ENCODE data around the gene NBDY. TPM values are rescaled to one million over a fixed set of nuclear protein-coding genes. Genes with fewer than 3 reads are reported as not detected.

The NBDY gene
- total and polyA plus RNA-seq, 4 donors = 0.84 to 10.4 (median 5.2) TPM

GRCh38 chrX:56746996-56747395 lies 18.0 kb downstream of the NBDY start:
- Histone ChIP-seq H3K27ac (ENCODE audit: low read depth in 1 of 2, low read length in 2 of 2) (no peak overlapping the region), H3K9ac (ENCODE audit: low read depth in 1 of 2, low read length in 2 of 2) (no peak overlapping the region), H3K27me3 (ENCODE audit: control insufficient read depth in 4 of 4, insufficient read depth in 4 of 4, low read length in 3 of 4) (no peaks in the 10 kb centered on the region), H3K4me3 (ENCODE audit: low read depth in 1 of 3, low read length in 3 of 3) (no peak overlapping the region), H3K4me1 (ENCODE audit: control insufficient read depth in 4 of 4, insufficient read depth in 4 of 4, low read length in 3 of 4) (no peaks in the 10 kb centered on the region), H3K9me3 (ENCODE audit: control insufficient read depth in 4 of 4, low read length in 3 of 4) (no peaks in the 10 kb centered on the region), H3K36me3 (ENCODE audit: control insufficient read depth in 4 of 4, insufficient read depth in 3 of 4, low read depth in 1 of 4, low read length in 3 of 4) (no peaks in the 10 kb centered on the region)
- no peak for TF ChIP-seq ATF3 (IDR thresholded peaks at IDR 0.05)
- no peak for TF ChIP-seq YY1 (IDR thresholded peaks at IDR 0.05)
- no peak for TF ChIP-seq TAF1 (conservative IDR thresholded peaks at IDR 0.05)
- TF ChIP-seq REST (IDR thresholded peaks at IDR 0.05) = no peak
- no peak for TF ChIP-seq SP1 (IDR thresholded peaks at IDR 0.05)
- no peak for TF ChIP-seq RXRA (IDR thresholded peaks at IDR 0.05)
- TF ChIP-seq NR2F2 (IDR thresholded peaks at IDR 0.05) = no peak
- no peak for TF ChIP-seq RAD21 (IDR thresholded peaks at IDR 0.05)
- WGBS = 97% methylated on average over 1 of the region's 1 CpG
- no peak for DNase-seq (ENCODE audit: low spot score)

GRCh38 chrX:56751071-56751470 lies 22.0 kb downstream of the NBDY start:
- no peak overlapping the region for H3K9ac ChIP-seq (ENCODE audit: low read depth in 1 of 2, low read length in 2 of 2)
- H3K27me3 ChIP-seq (ENCODE audit: control insufficient read depth in 4 of 4, insufficient read depth in 4 of 4, low read length in 3 of 4) = no peaks in the 10 kb centered on the region
- no peak for TF ChIP-seq RXRA (IDR thresholded peaks at IDR 0.05)
- TF ChIP-seq MAX (IDR thresholded peaks at IDR 0.05) = no peak
- TF ChIP-seq JUND (IDR thresholded peaks at IDR 0.05) = no peak
- no peak for TF ChIP-seq FOXA1 (IDR thresholded peaks at IDR 0.05)
- no peak for TF ChIP-seq YY1 (IDR thresholded peaks at IDR 0.05)
- TF ChIP-seq ZBTB33 (IDR thresholded peaks at IDR 0.05) = no peak
- TF ChIP-seq EGR1 (IDR thresholded peaks at IDR 0.05; ENCODE audit: low read depth in 2 of 2) = no peak
- TF ChIP-seq TAF1 (conservative IDR thresholded peaks at IDR 0.05) = no peak
- no peak for TF ChIP-seq HNF4A (conservative IDR thresholded peaks at IDR 0.05)
- TF ChIP-seq HNF4G (IDR thresholded peaks at IDR 0.05) = no peak
- TF ChIP-seq GABPA (IDR thresholded peaks at IDR 0.05 in 1 of 2, conservative IDR thresholded peaks at IDR 0.05 in 1 of 2) = no peak
- no peak for TF ChIP-seq CTCF (IDR thresholded peaks at IDR 0.05; ENCODE audit: low read depth, low read length, missing input control)
- TF ChIP-seq ATF3 (IDR thresholded peaks at IDR 0.05) = no peak
- no peak for TF ChIP-seq REST (IDR thresholded peaks at IDR 0.05)
- TF ChIP-seq SP1 (IDR thresholded peaks at IDR 0.05) = no peak
- TF ChIP-seq RAD21 (IDR thresholded peaks at IDR 0.05) = no peak
- no peak for TF ChIP-seq FOXA2 (IDR thresholded peaks at IDR 0.05)

More at GRCh38 chrX:56751071-56751470, 22.0 kb downstream of the NBDY start:
- H3K36me3 ChIP-seq (ENCODE audit: control insufficient read depth in 4 of 4, insufficient read depth in 3 of 4, low read depth in 1 of 4, low read length in 3 of 4) = no peaks in the 10 kb centered on the region
- H3K27ac ChIP-seq (ENCODE audit: low read depth in 1 of 2, low read length in 2 of 2) = no peak overlapping the region
- DNase-seq (ENCODE audit: low spot score) = no peak
- no peak overlapping the region for H3K4me3 ChIP-seq (ENCODE audit: low read depth in 1 of 3, low read length in 3 of 3)
- no peaks in the 10 kb centered on the region for H3K9me3 ChIP-seq (ENCODE audit: control insufficient read depth in 4 of 4, low read length in 3 of 4)
- H3K4me1 ChIP-seq (ENCODE audit: control insufficient read depth in 4 of 4, insufficient read depth in 4 of 4, low read length in 3 of 4) = no peaks in the 10 kb centered on the region
